HG03175 (cell line): Measurements from ENCODE around the gene EML3.
"Not testable (repeated sequence)": the region's sequence is repeated elsewhere in the genome, so short reads cannot be mapped to it uniquely, and the experiment has no call there.

Source experiments
- ATAC-seq: cut with Tn5 transposase; IDR thresholded peaks from one replicate; pipeline ENCODE4 v1.9.1; 2021; ENCODE audit warnings: mild to moderate bottlenecking, moderate library complexity; ENCODE audit not compliant: unreplicated experiment

EML3 gene

GRCh38 chr11:62599901-62600300, 12.7 kb downstream of the EML3 start:
- ATAC-seq, result no peak

- peak; percentile 58 for ATAC-seq
Measured at GRCh38 chr11:62599069-62599696, 13.4 kb downstream of the EML3 start.

- no peak for ATAC-seq
Measured at GRCh38 chr11:62595124-62595523, 17.5 kb downstream of the EML3 start.

GRCh38 chr11:62593434-62594044, 19.0 kb downstream of the EML3 start:
- no peak for ATAC-seq

GRCh38 chr11:62592989-62593421, 19.6 kb downstream of the EML3 start:
- no peak for ATAC-seq

- no peak for ATAC-seq
Measured at GRCh38 chr11:62592146-62592815, 20.3 kb downstream of the EML3 start.

- peak; percentile 90 for ATAC-seq
Measured at GRCh38 chr11:62591448-62592145, 21.0 kb downstream of the EML3 start, which contains the start of gene TUT1. Gene TUT1, minus strand, starts transcription at chr11:62591523. Its CDS starts 38 bp downstream, at chr11:62591485.

GRCh38 chr11:62588966-62589637, 23.5 kb downstream of the EML3 start:
- no peak for ATAC-seq

GRCh38 chr11:62585356-62585755, 27.2 kb downstream of the EML3 start:
- not testable (repeated sequence) for ATAC-seq

GRCh38 chr11:62581735-62582134, 30.8 kb downstream of the EML3 start:
- not testable (repeated sequence) for ATAC-seq

- ATAC-seq, result no peak
Measured at GRCh38 chr11:62580959-62581715, 31.4 kb downstream of the EML3 start.

GRCh38 chr11:62579252-62579651, 33.3 kb downstream of the EML3 start:
- no peak for ATAC-seq

GRCh38 chr11:62578541-62578940, 34.0 kb downstream of the EML3 start:
- no peak for ATAC-seq

- no peak for ATAC-seq
Measured at GRCh38 chr11:62577046-62577714, 35.4 kb downstream of the EML3 start.

GRCh38 chr11:62575837-62576236, 36.7 kb downstream of the EML3 start:
- no peak for ATAC-seq

- ATAC-seq, result no peak
Measured at GRCh38 chr11:62575156-62575555, 37.4 kb downstream of the EML3 start.

GRCh38 chr11:62574363-62575071, 38.1 kb downstream of the EML3 start:
- ATAC-seq, result no peak

GRCh38 chr11:62573592-62574362, 38.8 kb downstream of the EML3 start, which contains the start of gene EEF1G:
Gene EEF1G, minus strand, starts transcription at chr11:62573891. Its CDS starts 49 bp downstream, at chr11:62573842.
- ATAC-seq, result peak; percentile 91
